Effector CD8-positive, alpha-beta T cell (primary cell): ENCODE results near the gene SRGAP1.
"Not testable (repeated sequence)": the region's sequence is repeated elsewhere in the genome, so short reads cannot be mapped to it uniquely, and the experiment has no call there.

Experiments
- DNase-seq: peaks from one replicate; lab custom pipeline; 2025; lab: John Stamatoyannopoulos, UW

SRGAP1 gene

GRCh38 chr12:64053117-64053516 lies 208.6 kb downstream of the SRGAP1 start:
- DNase-seq: no peak

- no peak for DNase-seq
These were observed 209.6 kb downstream of the SRGAP1 start for GRCh38 chr12:64054079-64054520.

- DNase-seq: no peak
These were observed 212.2 kb downstream of the SRGAP1 start for GRCh38 chr12:64056741-64057140.

GRCh38 chr12:64057706-64058105 lies 213.2 kb downstream of the SRGAP1 start:
- DNase-seq: no peak

GRCh38 chr12:64058541-64059265 lies 214.2 kb downstream of the SRGAP1 start:
- DNase-seq: no peak

GRCh38 chr12:64059685-64060084 lies 215.2 kb downstream of the SRGAP1 start:
- DNase-seq: no peak

GRCh38 chr12:64061868-64062375 lies 217.4 kb downstream of the SRGAP1 start:
- no peak for DNase-seq

- DNase-seq: no peak
These were observed 218.6 kb downstream of the SRGAP1 start for GRCh38 chr12:64063121-64063520.

GRCh38 chr12:64064240-64064639 lies 219.7 kb downstream of the SRGAP1 start:
- no peak for DNase-seq

GRCh38 chr12:64064706-64065105 lies 220.2 kb downstream of the SRGAP1 start:
- no peak for DNase-seq

- DNase-seq: no peak
These were observed 221.5 kb downstream of the SRGAP1 start for GRCh38 chr12:64065881-64066451.

- no peak for DNase-seq
These were observed 222.3 kb downstream of the SRGAP1 start for GRCh38 chr12:64066776-64067175.

- no peak for DNase-seq
These were observed 226.0 kb downstream of the SRGAP1 start for GRCh38 chr12:64070454-64070853.

GRCh38 chr12:64072916-64073575 lies 228.5 kb downstream of the SRGAP1 start:
- DNase-seq: no peak

- not testable (repeated sequence) for DNase-seq
These were observed 232.1 kb downstream of the SRGAP1 start for GRCh38 chr12:64076565-64076964.

- DNase-seq: no peak
These were observed 233.4 kb downstream of the SRGAP1 start for GRCh38 chr12:64077922-64078321.

- DNase-seq: no peak
These were observed 236.0 kb downstream of the SRGAP1 start for GRCh38 chr12:64080319-64081007.

- DNase-seq: no peak
These were observed 236.5 kb downstream of the SRGAP1 start for GRCh38 chr12:64081008-64081404.

GRCh38 chr12:64082116-64082515 lies 237.6 kb downstream of the SRGAP1 start:
- no peak for DNase-seq

- DNase-seq: no peak
These were observed 238.4 kb downstream of the SRGAP1 start for GRCh38 chr12:64082866-64083268.

GRCh38 chr12:64083285-64084210 lies 239.0 kb downstream of the SRGAP1 start:
- no peak for DNase-seq
